ENCODE results near the gene CRELD1.

The CRELD1 gene

GRCh38 chr3:9901967-9902366, 31.7 kb upstream of the CRELD1 start:
- H3K9me2 ChIP-seq (replicated peaks; ENCODE audit: insufficient read depth, low read length) = no peaks in the 10 kb centered on the region
- H3K4me1 ChIP-seq (ENCODE audit: low read length) = no peaks in the 10 kb centered on the region
- no peak overlapping the region for H3K27ac ChIP-seq (ENCODE audit: low read length)
- DNase-seq = no peak
- H3K27me3 ChIP-seq (replicated peaks; ENCODE audit: insufficient read depth, low read length) = no peaks in the 10 kb centered on the region
- H3K9ac ChIP-seq (ENCODE audit: low read length) = no peak overlapping the region
- no peaks in the 10 kb centered on the region for H3K36me3 ChIP-seq (replicated peaks; ENCODE audit: insufficient read depth, low read length)
- H3K79me2 ChIP-seq (ENCODE audit: low read length) = no peaks in the 10 kb centered on the region
- no peak overlapping the region for H3K4me2 ChIP-seq (ENCODE audit: low read depth, low read length)
- TF ChIP-seq, protein P1, sequence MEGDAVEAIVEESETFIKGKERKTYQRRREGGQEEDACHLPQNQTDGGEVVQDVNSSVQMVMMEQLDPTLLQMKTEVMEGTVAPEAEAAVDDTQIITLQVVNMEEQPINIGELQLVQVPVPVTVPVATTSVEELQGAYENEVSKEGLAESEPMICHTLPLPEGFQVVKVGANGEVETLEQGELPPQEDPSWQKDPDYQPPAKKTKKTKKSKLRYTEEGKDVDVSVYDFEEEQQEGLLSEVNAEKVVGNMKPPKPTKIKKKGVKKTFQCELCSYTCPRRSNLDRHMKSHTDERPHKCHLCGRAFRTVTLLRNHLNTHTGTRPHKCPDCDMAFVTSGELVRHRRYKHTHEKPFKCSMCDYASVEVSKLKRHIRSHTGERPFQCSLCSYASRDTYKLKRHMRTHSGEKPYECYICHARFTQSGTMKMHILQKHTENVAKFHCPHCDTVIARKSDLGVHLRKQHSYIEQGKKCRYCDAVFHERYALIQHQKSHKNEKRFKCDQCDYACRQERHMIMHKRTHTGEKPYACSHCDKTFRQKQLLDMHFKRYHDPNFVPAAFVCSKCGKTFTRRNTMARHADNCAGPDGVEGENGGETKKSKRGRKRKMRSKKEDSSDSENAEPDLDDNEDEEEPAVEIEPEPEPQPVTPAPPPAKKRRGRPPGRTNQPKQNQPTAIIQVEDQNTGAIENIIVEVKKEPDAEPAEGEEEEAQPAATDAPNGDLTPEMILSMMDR (IDR thresholded peaks at IDR 0.05; ENCODE audit: low read length) = no peak
- TF ChIP-seq EZH2phosphoT487 (IDR thresholded peaks at IDR 0.05; ENCODE audit: low read length) (no peak), EZH2 (optimal IDR thresholded peaks at IDR 0.05; ENCODE audit: low read depth, low read length) (no peak)
- no peak overlapping the region for H3K4me3 ChIP-seq (ENCODE audit: low read length)
- H4K20me1 ChIP-seq (ENCODE audit: insufficient read depth, low read length) = no peaks in the 10 kb centered on the region
- no peak overlapping the region for H2AFZ ChIP-seq (ENCODE audit: low read length)
- no peaks in the 10 kb centered on the region for H3F3A ChIP-seq (ENCODE audit: insufficient read depth, low read length)
- no peaks in the 10 kb centered on the region for H3K9me3 ChIP-seq (replicated peaks; ENCODE audit: insufficient read depth, low read length)

- Histone ChIP-seq H3K27ac (ENCODE audit: low read length) (no peak within 1 kb of the TSS), H3K4me1 (ENCODE audit: low read length) (no peaks in the 10 kb centered on the region), H3K4me3 (ENCODE audit: low read length) (no peak within 1 kb of the TSS), H3K27me3 (replicated peaks; ENCODE audit: insufficient read depth, low read length) (no peaks in the 10 kb centered on the region), H3K36me3 (replicated peaks; ENCODE audit: insufficient read depth, low read length) (no peaks in the 10 kb centered on the region), H3K9ac (ENCODE audit: low read length) (no peak within 1 kb of the TSS), H3K9me3 (replicated peaks; ENCODE audit: insufficient read depth, low read length) (no peaks in the 10 kb centered on the region), H4K20me1 (ENCODE audit: insufficient read depth, low read length) (no peaks in the 10 kb centered on the region), H3K9me2 (replicated peaks; ENCODE audit: insufficient read depth, low read length) (no peaks in the 10 kb centered on the region), H3F3A (ENCODE audit: insufficient read depth, low read length) (no peaks in the 10 kb centered on the region), H2AFZ (ENCODE audit: low read length) (no peak within 1 kb of the TSS), H3K4me2 (ENCODE audit: low read depth, low read length) (no peak within 1 kb of the TSS), H3K79me2 (ENCODE audit: low read length) (no peaks in the 10 kb centered on the region)
- no peak for DNase-seq
- TF ChIP-seq, protein P1 (IDR thresholded peaks at IDR 0.05; ENCODE audit: low read length) = no peak
- TF ChIP-seq EZH2phosphoT487 (IDR thresholded peaks at IDR 0.05; ENCODE audit: low read length) = no peak
- TF ChIP-seq EZH2 (optimal IDR thresholded peaks at IDR 0.05; ENCODE audit: low read depth, low read length) = no peak
These were observed 31.0 kb upstream of the CRELD1 start, which contains the start of gene IL17RE for GRCh38 chr3:9902372-9903237. TSS of gene IL17RE (plus strand) at chr3:9902848. CDS start at chr3:9902933, 85 bp downstream.

- no peak for DNase-seq
- no peak overlapping the region for H3K27ac ChIP-seq (ENCODE audit: low read length)
- H3K4me3 ChIP-seq (ENCODE audit: low read length) = no peak overlapping the region
- H3K9me3 ChIP-seq (replicated peaks; ENCODE audit: insufficient read depth, low read length) = no peaks in the 10 kb centered on the region
- H3K27me3 ChIP-seq (replicated peaks; ENCODE audit: insufficient read depth, low read length) = no peaks in the 10 kb centered on the region
- H4K20me1 ChIP-seq (ENCODE audit: insufficient read depth, low read length) = no peaks in the 10 kb centered on the region
- TF ChIP-seq, protein P1 (IDR thresholded peaks at IDR 0.05; ENCODE audit: low read length) = no peak
- no peak for TF ChIP-seq EZH2phosphoT487 (IDR thresholded peaks at IDR 0.05; ENCODE audit: low read length)
- no peak for TF ChIP-seq EZH2 (optimal IDR thresholded peaks at IDR 0.05; ENCODE audit: low read depth, low read length)
- H3K4me2 ChIP-seq (ENCODE audit: low read depth, low read length) = no peak overlapping the region
- H3K9ac ChIP-seq (ENCODE audit: low read length) = no peak overlapping the region
- no peaks in the 10 kb centered on the region for H3F3A ChIP-seq (ENCODE audit: insufficient read depth, low read length)
- no peaks in the 10 kb centered on the region for H3K79me2 ChIP-seq (ENCODE audit: low read length)
- no peak overlapping the region for H2AFZ ChIP-seq (ENCODE audit: low read length)
- no peaks in the 10 kb centered on the region for H3K4me1 ChIP-seq (ENCODE audit: low read length)
- H3K9me2 ChIP-seq (replicated peaks; ENCODE audit: insufficient read depth, low read length) = no peaks in the 10 kb centered on the region
- no peaks in the 10 kb centered on the region for H3K36me3 ChIP-seq (replicated peaks; ENCODE audit: insufficient read depth, low read length)
These were observed 30.4 kb upstream of the CRELD1 start for GRCh38 chr3:9903238-9903624.

Measured in MM.1S (cell line).